ENCODE results near the gene SPACA4.

The SPACA4 gene

DNA sequence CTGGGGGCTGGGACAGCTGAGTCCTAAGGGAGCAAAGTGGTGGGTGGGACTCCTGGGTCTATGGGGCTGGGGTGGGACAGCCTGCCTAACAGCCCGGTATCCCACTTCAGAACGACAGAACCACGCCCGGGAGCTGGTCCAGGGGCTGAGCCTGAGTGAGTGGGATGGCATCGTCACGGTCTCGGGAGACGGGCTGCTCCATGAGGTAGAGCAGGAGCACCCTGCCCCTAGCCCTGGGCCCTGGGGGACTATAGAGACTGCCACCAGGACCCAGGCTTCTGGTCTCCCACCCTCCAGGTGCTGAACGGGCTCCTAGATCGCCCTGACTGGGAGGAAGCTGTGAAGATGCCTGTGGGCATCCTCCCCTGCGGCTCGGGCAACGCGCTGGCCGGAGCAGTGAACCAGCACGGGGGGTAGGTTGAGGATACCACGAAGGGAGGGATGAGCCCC, 21.3 kb downstream of the SPACA4 start:
- Histone ChIP-seq H3K9ac (ENCODE audit: low read length) (no peak overlapping the region), H2AFZ (ENCODE audit: low read depth, low read length) (no peak overlapping the region), H2BK120ac (ENCODE audit: low read depth, low read length) (no peak overlapping the region), H3K79me1 (replicated peaks; ENCODE audit: low read length, poor library complexity, severe bottlenecking) (peaks cover 11% of the 10 kb centered on the region), H2BK5ac (ENCODE audit: low read depth, low read length, poor library complexity, severe bottlenecking) (no peak overlapping the region), H2BK15ac (ENCODE audit: low read depth, poor library complexity, severe bottlenecking) (no peak overlapping the region), H3K27me3 (ENCODE audit: control insufficient read depth in 1 of 2, insufficient read depth in 1 of 2, low read length in 2 of 2) (no peaks in the 10 kb centered on the region), H3K27ac (ENCODE audit: low read length, poor library complexity, severe bottlenecking) (no peak overlapping the region), H2BK12ac (ENCODE audit: low read length in 2 of 2) (no peak overlapping the region), H3K4me2 (ENCODE audit: low read length, poor library complexity, severe bottlenecking) (no peak overlapping the region), H3K14ac (ENCODE audit: low read length in 2 of 2) (no peak overlapping the region), H3K4me3 (ENCODE audit: insufficient read depth in 1 of 2, low read depth in 1 of 2, low read length in 2 of 2) (no peak overlapping the region), H3K23ac (ENCODE audit: low read length in 2 of 2) (no peak overlapping the region), H3K4ac (ENCODE audit: low read depth in 1 of 2, low read length in 2 of 2) (no peak overlapping the region), H4K91ac (ENCODE audit: low read length) (peak overlapping the region; percentile 34), H3K18ac (ENCODE audit: low read depth in 1 of 2, low read length in 2 of 2) (no peak overlapping the region), H3K4me1 (ENCODE audit: control insufficient read depth, insufficient read depth, low read depth, low read length) (peaks cover 41% of the 10 kb centered on the region), H3K9me3 (ENCODE audit: control insufficient read depth, low read length) (no peaks in the 10 kb centered on the region), H4K8ac (ENCODE audit: low read length) (no peak overlapping the region), H2AK5ac (ENCODE audit: low read length, severe bottlenecking) (no peak overlapping the region), H3K36me3 (ENCODE audit: control insufficient read depth in 1 of 2, insufficient read depth in 2 of 2, low read depth in 1 of 2, low read length in 2 of 2) (peaks cover 29 to 40% of the 10 kb centered on the region in 2 experiments)
- 94% methylated on average over 16 of the region's 17 CpGs for WGBS
- DNase-seq = no peak

GRCh38 chr19:48628486-48629296, 22.1 kb downstream of the SPACA4 start:
- no peak for DNase-seq
- Histone ChIP-seq H3K18ac (ENCODE audit: low read depth in 1 of 2, low read length in 2 of 2) (no peak overlapping the region), H3K9ac (ENCODE audit: low read length) (no peak overlapping the region), H2BK15ac (ENCODE audit: low read depth, poor library complexity, severe bottlenecking) (no peak overlapping the region), H3K27ac (ENCODE audit: low read length, poor library complexity, severe bottlenecking) (peak overlapping the region; percentile 7), H4K91ac (ENCODE audit: low read length) (peak overlapping the region; percentile 25), H2AFZ (ENCODE audit: low read depth, low read length) (no peak overlapping the region), H3K9me3 (ENCODE audit: control insufficient read depth, low read length) (no peaks in the 10 kb centered on the region), H3K23ac (ENCODE audit: low read length in 2 of 2) (no peak overlapping the region), H3K4me3 (ENCODE audit: insufficient read depth in 1 of 2, low read depth in 1 of 2, low read length in 2 of 2) (no peak overlapping the region), H2AK5ac (ENCODE audit: low read length, severe bottlenecking) (no peak overlapping the region), H2BK120ac (ENCODE audit: low read depth, low read length) (no peak overlapping the region), H3K4me2 (ENCODE audit: low read length, poor library complexity, severe bottlenecking) (no peak overlapping the region), H3K36me3 (ENCODE audit: control insufficient read depth in 1 of 2, insufficient read depth in 2 of 2, low read depth in 1 of 2, low read length in 2 of 2) (peaks cover 29 to 40% of the 10 kb centered on the region in 2 experiments), H2BK12ac (ENCODE audit: low read length in 2 of 2) (no peak overlapping the region), H3K27me3 (ENCODE audit: control insufficient read depth in 1 of 2, insufficient read depth in 1 of 2, low read length in 2 of 2) (no peaks in the 10 kb centered on the region), H3K4ac (ENCODE audit: low read depth in 1 of 2, low read length in 2 of 2) (peak overlapping the region in 1 of 2 experiments; percentile 22), H3K4me1 (ENCODE audit: control insufficient read depth, insufficient read depth, low read depth, low read length) (peaks cover 47% of the 10 kb centered on the region), H2BK5ac (ENCODE audit: low read depth, low read length, poor library complexity, severe bottlenecking) (no peak overlapping the region), H4K8ac (ENCODE audit: low read length) (no peak overlapping the region), H3K14ac (ENCODE audit: low read length in 2 of 2) (no peak overlapping the region), H3K79me1 (replicated peaks; ENCODE audit: low read length, poor library complexity, severe bottlenecking) (peaks cover 11% of the 10 kb centered on the region)
- 94% methylated on average over 34 of the region's 34 CpGs for WGBS

DNA sequence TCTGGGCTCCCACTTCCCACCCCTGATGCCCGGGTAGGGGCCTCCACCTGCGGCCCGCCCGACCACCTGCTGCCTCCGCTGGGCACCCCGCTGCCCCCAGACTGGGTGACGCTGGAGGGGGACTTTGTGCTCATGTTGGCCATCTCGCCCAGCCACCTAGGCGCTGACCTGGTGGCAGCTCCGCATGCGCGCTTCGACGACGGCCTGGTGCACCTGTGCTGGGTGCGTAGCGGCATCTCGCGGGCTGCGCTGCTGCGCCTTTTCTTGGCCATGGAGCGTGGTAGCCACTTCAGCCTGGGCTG, 22.7 kb downstream of the SPACA4 start:
- H3K18ac ChIP-seq (ENCODE audit: low read depth in 1 of 2, low read length in 2 of 2) = peak overlapping the region in 1 of 2 experiments; percentile 49
- no peak overlapping the region for H2AK5ac ChIP-seq (ENCODE audit: low read length, severe bottlenecking)
- H2BK120ac ChIP-seq (ENCODE audit: low read depth, low read length) = no peak overlapping the region
- H2BK12ac ChIP-seq (ENCODE audit: low read length in 2 of 2) = peak overlapping the region in 1 of 2 experiments; percentile 42
- H3K4me3 ChIP-seq (ENCODE audit: insufficient read depth in 1 of 2, low read depth in 1 of 2, low read length in 2 of 2) = no peak overlapping the region
- no peak overlapping the region for H3K4me2 ChIP-seq (ENCODE audit: low read length, poor library complexity, severe bottlenecking)
- H3K9me3 ChIP-seq (ENCODE audit: control insufficient read depth, low read length) = no peaks in the 10 kb centered on the region
- peaks cover 52% of the 10 kb centered on the region for H3K4me1 ChIP-seq (ENCODE audit: control insufficient read depth, insufficient read depth, low read depth, low read length)
- no peak overlapping the region for H3K23ac ChIP-seq (ENCODE audit: low read length in 2 of 2)
- DNase-seq = no peak
- 97% methylated on average over 22 of the region's 22 CpGs for WGBS
- H2BK5ac ChIP-seq (ENCODE audit: low read depth, low read length, poor library complexity, severe bottlenecking) = no peak overlapping the region
- no peaks in the 10 kb centered on the region for H3K27me3 ChIP-seq (ENCODE audit: control insufficient read depth in 1 of 2, insufficient read depth in 1 of 2, low read length in 2 of 2)
- H4K91ac ChIP-seq (ENCODE audit: low read length) = no peak overlapping the region
- peaks cover 29 to 40% of the 10 kb centered on the region in 2 experiments for H3K36me3 ChIP-seq (ENCODE audit: control insufficient read depth in 1 of 2, insufficient read depth in 2 of 2, low read depth in 1 of 2, low read length in 2 of 2)
- H3K4ac ChIP-seq (ENCODE audit: low read depth in 1 of 2, low read length in 2 of 2) = peak overlapping the region in 1 of 2 experiments; percentile 22
- H3K9ac ChIP-seq (ENCODE audit: low read length) = no peak overlapping the region
- H3K14ac ChIP-seq (ENCODE audit: low read length in 2 of 2) = no peak overlapping the region
- no peak overlapping the region for H3K27ac ChIP-seq (ENCODE audit: low read length, poor library complexity, severe bottlenecking)
- no peak overlapping the region for H4K8ac ChIP-seq (ENCODE audit: low read length)
- no peak overlapping the region for H2AFZ ChIP-seq (ENCODE audit: low read depth, low read length)
- no peak overlapping the region for H2BK15ac ChIP-seq (ENCODE audit: low read depth, poor library complexity, severe bottlenecking)
- peaks cover 11% of the 10 kb centered on the region for H3K79me1 ChIP-seq (replicated peaks; ENCODE audit: low read length, poor library complexity, severe bottlenecking)

DNA sequence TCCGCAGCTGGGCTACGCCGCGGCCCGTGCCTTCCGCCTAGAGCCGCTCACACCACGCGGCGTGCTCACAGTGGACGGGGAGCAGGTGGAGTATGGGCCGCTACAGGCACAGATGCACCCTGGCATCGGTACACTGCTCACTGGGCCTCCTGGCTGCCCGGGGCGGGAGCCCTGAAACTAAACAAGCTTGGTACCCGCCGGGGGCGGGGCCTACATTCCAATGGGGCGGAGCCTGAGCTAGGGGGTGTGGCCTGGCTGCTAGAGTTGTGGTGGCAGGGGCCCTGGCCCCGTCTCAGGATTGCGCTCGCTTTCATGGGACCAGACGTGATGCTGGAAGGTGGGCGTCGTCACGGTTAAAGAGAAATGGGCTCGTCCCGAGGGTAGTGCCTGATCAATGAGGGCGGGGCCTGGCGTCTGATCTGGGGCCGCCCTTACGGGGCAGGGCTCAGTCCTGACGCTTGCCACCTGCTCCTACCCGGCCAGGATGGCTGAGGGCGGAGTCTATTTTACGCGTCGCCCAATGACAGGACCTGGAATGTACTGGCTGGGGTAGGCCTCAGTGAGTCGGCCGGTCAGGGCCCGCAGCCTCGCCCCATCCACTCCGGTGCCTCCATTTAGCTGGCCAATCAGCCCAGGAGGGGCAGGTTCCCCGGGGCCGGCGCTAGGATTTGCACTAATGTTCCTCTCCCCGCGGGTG, 23.2 kb downstream of the SPACA4 start:
- Histone ChIP-seq H2AK5ac (ENCODE audit: low read length, severe bottlenecking) (no peak overlapping the region), H3K9ac (ENCODE audit: low read length) (no peak overlapping the region), H2AFZ (ENCODE audit: low read depth, low read length) (no peak overlapping the region), H3K27ac (ENCODE audit: low read length, poor library complexity, severe bottlenecking) (no peak overlapping the region), H2BK120ac (ENCODE audit: low read depth, low read length) (peak overlapping the region; percentile 76), H2BK5ac (ENCODE audit: low read depth, low read length, poor library complexity, severe bottlenecking) (no peak overlapping the region), H2BK12ac (ENCODE audit: low read length in 2 of 2) (peak overlapping the region; percentile 51 to 57), H4K8ac (ENCODE audit: low read length) (peak overlapping the region; percentile 85), H3K9me3 (ENCODE audit: control insufficient read depth, low read length) (no peaks in the 10 kb centered on the region), H3K4me2 (ENCODE audit: low read length, poor library complexity, severe bottlenecking) (no peak overlapping the region), H3K14ac (ENCODE audit: low read length in 2 of 2) (no peak overlapping the region), H3K23ac (ENCODE audit: low read length in 2 of 2) (no peak overlapping the region), H3K4ac (ENCODE audit: low read depth in 1 of 2, low read length in 2 of 2) (peak overlapping the region; percentile 3 to 46), H3K27me3 (ENCODE audit: control insufficient read depth in 1 of 2, insufficient read depth in 1 of 2, low read length in 2 of 2) (no peaks in the 10 kb centered on the region), H3K18ac (ENCODE audit: low read depth in 1 of 2, low read length in 2 of 2) (peak overlapping the region; percentile 46 to 49), H3K79me1 (replicated peaks; ENCODE audit: low read length, poor library complexity, severe bottlenecking) (peaks cover 11% of the 10 kb centered on the region), H3K4me3 (ENCODE audit: insufficient read depth in 1 of 2, low read depth in 1 of 2, low read length in 2 of 2) (no peak overlapping the region), H3K4me1 (ENCODE audit: control insufficient read depth, insufficient read depth, low read depth, low read length) (peaks cover 51% of the 10 kb centered on the region), H3K36me3 (ENCODE audit: control insufficient read depth in 1 of 2, insufficient read depth in 2 of 2, low read depth in 1 of 2, low read length in 2 of 2) (peaks cover 29 to 40% of the 10 kb centered on the region in 2 experiments), H4K91ac (ENCODE audit: low read length) (peak overlapping the region; percentile 56), H2BK15ac (ENCODE audit: low read depth, poor library complexity, severe bottlenecking) (peak overlapping the region; percentile 30)
- DNase-seq = peak; percentile 71
- 40% methylated on average over 48 of the region's 48 CpGs for WGBS
